HG03066 (cell line): ENCODE data around the gene PRKAR2B.
A peak's percentile ranks its signal among the peaks of the same experiment; 100 is the strongest.

Source experiments
- ATAC-seq: cut with Tn5 transposase; IDR thresholded peaks from one replicate; pipeline ENCODE4 v1.9.1; 2021; ENCODE audit warnings: low read depth; ENCODE audit not compliant: unreplicated experiment

The PRKAR2B gene

DNA sequence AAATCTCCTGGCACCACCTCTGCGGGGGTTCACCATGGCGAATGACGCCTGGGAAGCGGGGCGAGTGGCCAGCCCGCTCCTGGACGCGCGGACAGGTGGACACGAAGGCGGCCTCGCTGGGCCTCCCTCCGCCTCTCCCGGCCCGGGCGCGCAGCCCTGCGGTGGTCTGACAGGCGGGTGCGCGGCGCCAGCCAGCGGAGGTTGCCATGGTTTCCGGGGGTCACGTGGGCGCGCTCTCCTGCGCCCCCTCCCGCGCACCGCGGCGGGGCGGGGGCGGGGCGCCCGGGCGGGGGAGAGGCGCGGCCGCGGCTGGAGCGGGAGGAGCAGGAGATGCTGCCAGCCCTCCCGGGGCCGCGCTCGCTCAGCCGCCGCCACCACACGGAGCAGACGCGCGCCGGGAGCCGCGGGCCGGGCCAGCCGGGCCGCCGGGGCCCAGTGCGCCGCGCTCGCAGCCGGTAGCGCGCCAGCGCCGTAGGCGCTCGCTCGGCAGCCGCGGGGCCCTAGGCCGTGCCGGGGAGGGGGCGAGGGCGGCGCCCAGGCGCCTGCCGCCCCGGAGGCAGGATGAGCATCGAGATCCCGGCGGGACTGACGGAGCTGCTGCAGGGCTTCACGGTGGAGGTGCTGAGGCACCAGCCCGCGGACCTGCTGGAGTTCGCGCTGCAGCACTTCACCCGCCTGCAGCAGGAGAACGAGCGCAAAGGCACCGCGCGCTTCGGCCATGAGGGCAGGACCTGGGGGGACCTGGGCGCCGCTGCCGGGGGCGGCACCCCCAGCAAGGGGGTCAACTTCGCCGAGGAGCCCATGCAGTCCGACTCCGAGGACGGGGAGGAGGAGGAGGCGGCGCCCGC is at the start of gene PRKAR2B:
Gene PRKAR2B, plus strand, starts transcription at position 359 of the 848 bp plus-strand sequence. Its CDS starts 203 bp downstream, at position 562.
- peak; percentile 80 for ATAC-seq

DNA sequence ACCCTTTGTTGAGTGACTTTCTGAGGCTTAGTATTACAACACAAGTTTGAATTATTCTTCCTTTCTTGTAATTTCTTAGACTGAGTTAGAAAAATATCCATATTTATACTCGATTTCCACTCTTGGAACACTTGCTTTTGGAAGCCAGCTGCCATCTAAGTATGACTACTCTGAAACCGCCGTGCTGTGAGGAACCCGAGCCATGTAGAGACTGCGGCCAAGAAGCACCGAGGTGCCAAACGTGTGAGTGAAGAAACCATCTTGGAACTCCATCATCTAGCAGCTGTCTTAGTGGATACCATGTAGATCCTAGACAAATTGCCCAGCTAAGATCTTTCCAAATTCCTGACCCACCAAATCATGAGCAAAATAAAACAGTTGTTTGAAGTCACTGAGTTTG is 49.7 kb upstream of the PRKAR2B start:
- no peak for ATAC-seq

DNA sequence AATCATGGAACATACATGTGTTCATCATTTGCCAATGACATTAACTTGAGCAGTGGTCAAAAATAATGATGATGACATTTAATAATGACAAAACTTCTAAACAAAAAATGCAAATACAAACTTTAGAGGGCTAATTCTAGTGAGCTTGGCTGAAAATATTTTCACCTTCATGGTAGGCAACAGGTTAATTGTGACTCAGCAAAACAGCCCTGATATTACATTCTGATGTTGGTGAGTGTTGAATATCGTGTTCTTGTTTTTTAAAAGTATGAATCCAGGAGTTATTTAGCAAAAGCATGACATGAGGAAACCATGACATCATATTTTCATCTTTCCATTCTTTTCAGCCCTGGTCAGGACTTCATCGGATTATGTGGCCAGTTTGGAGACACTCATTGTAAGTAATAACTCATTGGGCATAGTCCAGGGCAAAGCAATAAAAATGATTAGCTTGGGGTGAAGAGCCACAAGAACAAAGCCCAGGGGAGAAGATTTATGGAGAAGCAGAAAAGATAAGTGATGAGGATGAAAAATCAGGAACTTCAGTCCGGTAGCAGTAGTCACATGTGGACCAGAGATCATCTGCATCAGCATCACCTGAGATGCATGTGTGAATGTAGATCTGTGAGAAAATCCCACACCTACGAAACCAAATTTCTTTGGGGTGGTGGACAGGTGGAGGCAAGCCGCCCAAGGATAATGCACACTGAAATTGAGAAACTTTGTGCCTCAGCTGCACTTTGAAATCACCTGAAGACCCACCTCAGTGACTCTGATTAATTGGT is 46.8 kb upstream of the PRKAR2B start:
- no peak for ATAC-seq

DNA sequence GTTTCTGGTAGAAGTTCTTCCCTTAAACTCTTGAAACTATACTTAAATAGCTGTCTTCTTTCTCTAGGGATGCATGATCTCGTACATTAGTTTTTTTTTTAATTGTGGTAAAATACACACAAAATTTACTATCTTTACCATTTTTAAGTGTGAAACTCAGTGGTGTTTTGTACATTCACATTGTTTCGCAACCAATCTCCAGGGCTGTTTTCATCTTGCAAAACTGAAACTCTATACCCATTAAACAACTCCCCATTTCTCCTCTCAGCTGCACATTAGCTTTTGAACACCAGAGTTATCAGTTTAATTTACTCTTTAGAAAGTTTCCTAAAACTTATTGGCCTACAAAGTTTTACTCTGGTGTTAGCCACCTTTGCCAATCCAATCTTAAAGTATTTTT is 45.5 kb upstream of the PRKAR2B start:
- ATAC-seq: no peak

DNA sequence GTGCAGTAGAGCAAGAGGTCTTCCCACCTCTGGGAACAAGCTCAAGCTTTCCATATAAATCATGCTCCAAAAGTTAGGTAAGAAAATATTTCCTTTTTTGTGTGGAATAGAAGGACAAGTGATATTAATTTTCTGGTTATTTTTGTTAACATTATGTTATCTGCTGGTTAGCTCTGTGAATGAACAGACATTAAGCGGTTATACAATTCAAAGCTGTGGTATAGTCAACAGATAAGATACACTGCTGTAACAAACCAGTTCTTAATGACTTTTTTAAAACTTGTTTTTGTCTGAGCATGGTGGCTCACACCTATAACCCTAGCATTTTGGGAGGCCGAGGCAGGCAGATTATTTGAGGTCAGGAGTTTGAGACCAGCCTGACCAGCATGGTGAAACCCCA is 43.0 kb upstream of the PRKAR2B start:
- ATAC-seq: no peak

DNA sequence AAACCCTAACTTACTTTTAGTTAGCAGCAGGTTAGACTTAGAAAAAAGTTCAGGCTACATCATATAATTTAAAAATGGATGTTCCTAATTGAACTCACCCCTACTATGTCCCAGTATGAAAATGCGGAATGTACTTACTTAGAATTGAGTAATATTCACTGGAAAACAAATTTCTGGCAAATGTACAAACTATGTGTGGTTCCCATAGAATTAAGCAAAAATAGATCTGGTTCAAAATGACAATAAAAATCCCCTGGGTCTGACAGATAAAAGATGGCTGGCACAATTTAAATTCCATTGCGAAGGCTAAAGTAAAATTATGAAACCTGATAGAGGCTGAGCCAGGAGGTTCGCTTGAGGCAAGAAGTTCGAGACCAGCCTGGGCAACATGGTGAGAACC is 42.4 kb upstream of the PRKAR2B start:
- ATAC-seq: no peak

DNA sequence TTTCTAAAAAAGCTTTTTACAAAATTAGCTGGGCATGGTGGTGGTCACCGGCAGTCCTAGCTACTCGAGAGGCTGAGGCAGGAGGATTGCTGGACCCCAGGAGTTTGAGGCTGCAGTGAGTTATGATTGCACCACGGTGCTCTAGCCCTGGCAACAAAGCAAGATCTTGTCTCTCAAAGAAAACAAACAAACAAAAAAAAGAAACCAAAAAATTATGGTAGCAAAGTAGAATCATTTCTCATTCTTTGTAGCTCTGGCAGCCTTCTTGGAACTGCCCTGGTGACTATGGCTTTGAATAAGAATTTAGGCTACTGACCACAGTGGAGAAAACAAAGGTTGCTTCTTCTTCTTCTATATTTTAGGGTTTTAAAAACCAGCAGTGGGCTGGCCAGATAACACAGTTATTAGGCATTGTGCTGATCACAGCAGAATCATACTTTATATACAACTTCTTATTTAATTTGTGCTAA is 41.9 kb upstream of the PRKAR2B start:
- no peak for ATAC-seq

DNA sequence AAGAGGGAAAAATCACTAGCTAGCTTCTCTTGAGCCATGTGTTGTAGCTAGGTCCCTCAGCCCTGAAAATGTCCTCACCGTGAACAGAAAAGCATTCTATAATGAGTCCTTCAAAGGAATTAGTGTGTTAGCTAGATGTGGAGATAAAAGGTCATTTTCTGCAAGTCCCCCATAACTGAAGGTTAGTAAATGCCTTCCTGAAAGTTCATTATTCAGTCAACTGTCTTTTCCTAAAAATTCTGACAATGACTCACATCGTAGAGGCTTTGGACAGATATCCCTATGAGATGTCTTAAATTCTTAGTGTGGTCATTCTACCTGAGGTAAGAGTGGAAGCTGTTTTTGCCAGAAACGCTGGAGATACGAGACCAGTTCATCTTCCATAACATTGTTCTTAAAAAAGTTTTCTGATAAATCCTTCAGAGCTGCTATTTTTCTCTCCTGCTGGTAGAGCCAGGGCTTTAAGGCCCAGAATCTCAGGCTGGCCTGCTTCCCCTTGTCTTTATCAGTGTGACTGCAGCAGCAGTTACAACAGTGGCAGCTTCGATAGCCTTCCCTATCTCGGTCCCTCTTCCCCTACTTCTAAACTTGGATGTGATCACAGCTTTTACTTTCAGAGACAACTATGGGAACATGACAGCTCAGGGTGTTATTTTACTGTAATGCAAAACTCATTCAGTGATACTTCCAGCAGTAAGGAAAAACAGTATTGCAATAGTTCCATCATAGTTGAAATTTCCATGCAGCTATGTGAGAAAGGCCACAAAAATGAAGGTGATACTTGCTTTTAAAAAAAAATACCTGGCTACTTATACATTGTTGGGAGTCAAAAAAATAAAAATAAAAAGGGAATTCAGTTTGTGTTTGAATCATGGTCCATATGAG is 37.3 kb upstream of the PRKAR2B start:
- no peak for ATAC-seq

DNA sequence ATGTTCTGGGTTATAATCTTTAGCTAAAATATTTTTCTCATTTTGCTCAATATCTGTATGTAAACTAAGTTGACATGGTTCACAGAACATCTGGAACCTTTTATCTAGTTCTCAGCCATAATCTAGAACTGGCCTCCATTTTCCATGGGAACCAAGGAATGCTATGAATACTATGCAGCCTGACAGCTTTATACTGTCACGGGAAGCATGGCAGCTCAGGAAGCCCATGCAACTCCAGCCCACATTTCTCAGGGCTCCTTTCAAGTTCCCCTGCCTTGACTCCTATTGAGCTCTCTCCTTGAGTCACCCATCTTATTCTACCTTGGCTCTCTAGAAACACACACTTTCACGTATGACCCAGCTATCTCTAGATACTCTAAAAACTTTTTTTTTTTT is 36.6 kb upstream of the PRKAR2B start:
- no peak for ATAC-seq

DNA sequence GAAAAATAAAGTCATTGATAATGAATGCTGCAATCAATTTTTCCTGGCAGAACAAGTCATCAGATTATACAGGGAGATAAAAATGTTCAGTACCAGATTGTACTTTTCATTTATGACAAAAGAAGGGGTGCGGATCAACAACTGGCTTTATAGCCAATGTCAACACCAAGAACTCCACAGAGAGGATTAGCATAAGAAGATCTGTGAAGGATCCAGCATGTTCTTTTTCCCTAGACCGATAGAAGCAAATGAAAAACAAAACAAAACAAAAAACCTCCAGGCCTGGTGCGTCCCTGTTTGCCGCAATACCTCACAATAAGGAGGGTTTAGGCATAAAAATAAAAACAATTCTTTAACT is 34.7 kb upstream of the PRKAR2B start:
- ATAC-seq: no peak

DNA sequence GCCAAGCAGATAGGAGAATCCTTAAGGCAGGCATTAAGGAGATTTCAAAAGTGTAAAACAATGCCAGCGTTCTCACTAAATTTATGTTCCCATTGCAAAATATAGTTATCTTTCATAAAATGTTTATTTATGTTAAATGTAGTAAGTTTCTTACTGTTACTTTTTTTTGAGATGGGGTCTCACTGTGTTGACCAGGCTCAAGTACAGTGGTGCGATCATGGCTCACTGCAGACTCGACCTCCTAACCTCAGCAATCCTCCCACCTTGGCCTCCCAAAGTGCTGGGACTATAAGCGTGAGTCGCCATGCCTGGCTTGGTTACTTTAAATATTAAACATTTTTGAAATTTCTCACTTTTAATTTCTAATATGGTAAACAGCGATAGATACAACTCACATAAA is 31.8 kb upstream of the PRKAR2B start:
- ATAC-seq: no peak

DNA sequence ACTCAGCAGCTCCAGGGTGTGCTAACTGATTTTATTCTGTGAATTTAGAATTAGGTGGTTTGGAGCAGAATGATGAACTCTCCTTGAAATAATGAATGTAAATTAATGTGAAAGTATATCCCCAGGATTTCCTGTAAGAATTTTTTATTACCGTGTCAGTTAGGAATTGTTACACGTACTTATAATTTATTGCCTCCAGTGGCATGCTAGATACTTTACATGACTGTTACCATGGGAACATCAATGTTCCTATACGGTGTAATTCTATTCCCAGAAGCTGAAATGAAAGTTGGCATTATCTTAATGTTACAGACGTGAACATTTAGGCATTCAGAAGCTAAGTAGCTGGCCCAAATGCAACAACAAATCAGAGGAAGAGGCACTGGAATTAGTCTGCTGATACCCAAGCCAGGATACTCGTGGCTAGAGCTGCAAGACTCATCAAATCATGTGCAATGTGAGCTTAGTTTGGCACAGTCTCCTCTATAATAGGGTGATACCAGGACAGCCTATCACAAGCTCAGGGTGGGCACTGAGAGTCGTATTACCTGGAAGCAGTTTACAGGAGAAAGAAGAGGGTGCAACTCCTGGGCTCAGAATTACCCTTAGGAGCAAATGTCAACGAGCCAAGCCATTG is 30.0 kb upstream of the PRKAR2B start:
- no peak for ATAC-seq

DNA sequence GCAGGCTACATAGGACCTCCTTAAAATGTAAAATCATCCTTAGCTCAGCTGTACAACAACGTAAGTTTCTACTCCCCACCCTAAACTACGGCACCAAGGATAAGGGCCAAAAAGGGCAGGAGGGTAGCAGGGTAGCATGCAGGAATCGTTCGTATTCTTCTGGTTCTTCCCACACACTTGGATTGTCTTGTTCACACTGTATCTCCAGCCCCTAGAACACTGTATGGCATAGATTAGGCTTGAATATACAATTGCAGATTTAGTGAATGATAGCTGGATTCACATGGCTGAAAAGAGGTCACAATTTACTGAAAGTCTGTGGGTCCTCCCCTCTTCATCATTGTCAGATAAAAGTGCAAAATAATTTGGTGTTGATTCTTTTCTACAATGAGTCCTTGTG is 28.2 kb upstream of the PRKAR2B start:
- ATAC-seq: no peak

DNA sequence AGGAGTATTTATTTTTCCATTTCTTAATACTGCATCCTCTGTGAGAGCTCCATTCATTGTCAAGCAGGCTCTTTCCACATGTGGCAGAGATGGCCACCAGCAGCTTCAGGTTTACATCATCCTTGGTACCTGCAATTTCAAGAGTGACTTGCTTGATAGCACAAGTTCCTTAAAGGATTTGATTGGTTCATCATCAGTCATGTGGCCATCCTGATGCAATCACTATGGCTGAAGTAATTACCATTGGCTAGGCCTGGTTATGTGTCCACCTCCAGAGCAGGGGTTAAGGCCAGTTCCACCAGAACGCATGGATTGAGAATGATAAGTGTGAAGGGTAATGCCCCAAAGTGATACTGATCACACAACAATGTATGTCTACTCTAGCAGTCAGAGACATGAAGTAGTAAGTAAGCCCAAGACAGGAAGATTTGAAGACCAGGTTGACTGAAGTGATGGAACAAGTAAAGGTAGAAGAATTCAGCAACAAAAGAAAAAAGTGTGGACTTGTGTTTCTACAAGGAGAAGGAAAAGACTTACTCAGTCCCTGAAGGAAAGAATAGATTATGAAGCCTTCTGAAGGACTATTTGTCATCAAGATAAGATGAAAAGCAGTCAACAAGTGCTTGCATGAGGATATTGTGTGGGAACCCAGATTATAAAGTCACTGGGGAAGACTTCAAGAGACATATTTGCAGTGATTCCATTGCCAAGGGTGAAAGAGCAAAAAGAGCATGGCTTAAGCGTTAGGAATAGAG is 26.4 kb upstream of the PRKAR2B start:
- no peak for ATAC-seq

DNA sequence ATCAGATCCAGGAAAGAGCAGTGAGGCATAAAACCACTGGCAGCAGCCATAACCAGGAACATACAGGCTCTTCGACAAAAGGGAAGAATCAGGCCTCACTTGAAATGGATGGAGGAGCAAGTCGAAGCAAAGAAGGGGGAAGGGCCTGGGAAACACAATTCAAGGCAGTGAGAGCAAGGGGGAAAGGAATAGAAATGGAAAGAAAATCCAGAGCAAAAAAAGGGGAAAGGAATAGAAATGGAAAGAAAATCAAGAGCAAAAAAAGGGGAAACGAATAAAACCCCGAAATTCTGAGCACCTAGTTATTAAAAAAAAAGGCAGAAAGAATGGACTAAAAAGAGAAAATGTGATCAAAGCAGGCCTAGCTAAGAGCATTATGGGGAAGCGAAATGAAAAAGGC is 24.1 kb upstream of the PRKAR2B start:
- no peak for ATAC-seq

DNA sequence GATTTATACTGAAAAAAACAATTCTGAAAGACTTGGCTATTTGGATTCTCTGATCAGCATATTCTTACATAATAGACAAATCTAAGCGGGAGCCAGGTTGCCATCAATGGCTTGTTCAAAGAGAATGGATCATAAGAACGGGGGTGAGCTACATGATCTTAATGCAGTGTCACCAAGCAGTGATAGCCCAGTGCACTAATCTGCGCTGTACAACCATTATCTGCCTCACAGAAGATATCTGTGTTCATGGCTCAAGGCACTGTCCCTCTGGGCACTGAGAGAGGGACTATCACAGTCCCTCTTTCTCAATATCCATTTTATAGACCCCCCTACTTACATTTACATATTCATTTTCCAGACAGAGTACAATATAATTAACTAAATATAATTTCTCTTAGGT is 22.9 kb upstream of the PRKAR2B start:
- no peak for ATAC-seq

DNA sequence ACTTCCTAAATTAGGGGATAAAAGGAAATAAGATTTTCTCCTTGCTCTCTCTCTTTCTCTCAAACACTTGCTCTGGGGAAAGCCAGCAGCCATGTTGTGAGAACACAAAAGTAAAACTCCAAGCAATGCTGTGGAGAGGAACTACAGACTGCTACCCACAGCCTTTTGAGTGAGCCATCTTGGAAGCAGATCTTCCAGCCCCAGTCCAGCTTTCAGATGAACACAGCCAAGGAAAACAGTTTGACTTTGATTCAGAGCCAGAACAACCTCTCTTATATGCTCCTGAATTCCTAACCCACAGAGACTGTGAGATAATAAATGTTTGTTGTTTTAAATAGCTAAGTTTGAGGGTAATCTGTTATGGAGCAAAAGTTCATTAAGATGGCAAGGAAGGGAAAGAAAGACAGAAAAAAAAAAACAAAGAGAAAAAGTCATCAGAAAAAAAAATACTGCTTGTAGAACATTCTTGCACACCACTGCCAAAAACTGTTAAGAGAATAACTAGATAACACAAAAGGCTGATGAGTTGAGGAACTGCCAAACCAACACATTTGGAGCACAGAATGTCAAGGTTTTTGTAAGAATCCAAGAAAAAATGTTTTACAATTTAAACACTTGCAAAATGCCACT is 20.9 kb upstream of the PRKAR2B start:
- ATAC-seq: no peak

DNA sequence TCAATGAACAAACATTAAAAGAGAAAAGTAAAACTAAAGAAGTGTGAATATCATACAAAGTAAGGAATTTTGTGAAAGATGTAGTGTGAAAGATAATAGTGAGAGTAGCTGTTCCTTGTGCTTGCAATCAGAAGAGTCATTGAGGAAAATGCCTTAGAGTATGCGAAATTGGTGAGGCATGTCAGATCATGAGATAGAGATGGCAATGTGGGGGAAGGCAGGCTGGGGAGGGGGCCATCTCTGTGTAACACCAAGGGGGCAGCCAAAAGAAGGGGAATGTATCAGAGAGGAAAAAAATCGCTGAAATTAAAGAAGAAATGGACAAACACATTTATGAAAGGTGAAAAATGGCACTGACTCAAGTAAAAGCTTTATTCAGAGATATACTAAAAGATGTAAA is 19.6 kb upstream of the PRKAR2B start:
- ATAC-seq: no peak

DNA sequence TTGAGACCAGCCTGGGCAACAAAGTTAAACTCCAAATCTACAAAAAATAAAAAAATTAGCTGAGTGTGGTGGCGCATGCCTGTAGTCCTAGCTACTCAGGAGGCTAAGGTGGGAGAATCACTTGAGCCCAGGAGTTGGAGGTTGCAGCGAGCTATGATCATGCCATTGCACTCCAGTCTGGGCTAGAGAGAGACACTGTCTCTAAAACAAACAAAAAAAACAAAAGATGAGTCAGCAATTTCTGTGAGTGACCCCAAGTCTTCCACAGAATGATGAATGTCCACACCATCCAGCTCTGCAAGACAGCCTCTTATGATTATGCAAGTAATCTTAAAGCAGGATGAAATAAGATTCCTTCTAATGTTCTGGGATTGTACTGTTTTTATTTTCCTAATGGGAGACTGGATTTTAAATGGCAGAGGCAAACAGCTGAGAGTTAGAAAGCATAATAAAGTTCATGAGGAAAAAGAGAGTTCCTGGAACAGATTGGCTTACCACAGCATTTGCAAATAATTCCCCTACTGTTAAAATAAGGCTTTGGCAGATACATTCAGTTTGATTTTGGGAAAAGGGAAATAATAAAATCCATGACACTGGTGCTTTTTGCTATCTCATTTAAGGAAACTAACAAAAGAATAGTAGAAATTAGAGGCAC is 18.9 kb upstream of the PRKAR2B start:
- ATAC-seq: no peak
